Erythroblast (primary cell): ENCODE results near the gene ZFYVE21.

Source experiments
- DNase-seq, 2 experiments: peaks; one replicate each; lab custom pipeline; 2025; lab: John Stamatoyannopoulos, UW
- GATA1 ChIP-seq: IDR thresholded peaks from 2 replicates; pipeline ENCODE4 v1.6.1; 2011; ENCODE audit warnings: low read depth, mild to moderate bottlenecking, control low read depth, low read length, moderate library complexity
- POLR2A ChIP-seq: IDR thresholded peaks from 2 replicates; pipeline ENCODE4 v1.6.1; 2011; ENCODE audit warnings: mild to moderate bottlenecking, low read length

Gene ZFYVE21

GRCh38 chr14:103696466-103697071, 19.0 kb upstream of the ZFYVE21 start:
- DNase-seq, result no peak
- TF ChIP-seq POLR2A (no peak), GATA1 (no peak)

GRCh38 chr14:103697206-103697602, 18.4 kb upstream of the ZFYVE21 start:
- TF ChIP-seq GATA1 (no peak), POLR2A (no peak)
- no peak for DNase-seq

GRCh38 chr14:103697603-103698379, 17.8 kb upstream of the ZFYVE21 start:
- no peak for DNase-seq
- TF ChIP-seq POLR2A (no peak), GATA1 (no peak)

- no peak for TF ChIP-seq GATA1
- TF ChIP-seq POLR2A, result no peak
- DNase-seq, result no peak
Observed at GRCh38 chr14:103698380-103699260, 17.0 kb upstream of the ZFYVE21 start.

GRCh38 chr14:103699261-103699661, 16.3 kb upstream of the ZFYVE21 start:
- no peak for TF ChIP-seq POLR2A
- no peak for TF ChIP-seq GATA1
- DNase-seq, result no peak

GRCh38 chr14:103699901-103700752, 15.5 kb upstream of the ZFYVE21 start:
- DNase-seq, result no peak
- TF ChIP-seq POLR2A (no peak), GATA1 (no peak)

- no peak for DNase-seq
- TF ChIP-seq GATA1 (no peak), POLR2A (no peak)
Observed at GRCh38 chr14:103700753-103701490, 14.7 kb upstream of the ZFYVE21 start.

- no peak for DNase-seq
- TF ChIP-seq GATA1, result no peak
- TF ChIP-seq POLR2A, result no peak
Observed at GRCh38 chr14:103702095-103702494, 13.5 kb upstream of the ZFYVE21 start.

GRCh38 chr14:103702497-103703432, 12.8 kb upstream of the ZFYVE21 start:
- DNase-seq, result no peak

GRCh38 chr14:103703433-103704385, 11.9 kb upstream of the ZFYVE21 start:
- no peak for DNase-seq
- no peak for TF ChIP-seq GATA1
- TF ChIP-seq POLR2A, result no peak

More at GRCh38 chr14:103702497-103703432, 12.8 kb upstream of the ZFYVE21 start:
- TF ChIP-seq POLR2A, result no peak
- TF ChIP-seq GATA1, result no peak

- DNase-seq, result no peak
- TF ChIP-seq POLR2A, result no peak
- TF ChIP-seq GATA1, result no peak
Observed at GRCh38 chr14:103704708-103705107, 10.9 kb upstream of the ZFYVE21 start.
